RWPE2 (cell line): Measurements from ENCODE around the gene AHSP.
"Not testable (repeated sequence)": the region's sequence is repeated elsewhere in the genome, so short reads cannot be mapped to it uniquely, and the experiment has no call there.

ENCODE experiments used
- ATAC-seq: fragments of 200-7000 bp; cut with Tn5 transposase; 3 replicates; pipeline ENCODE4 v1.9.1; 2021; ENCODE audit warnings: low read depth
- DNase-seq: peaks from one replicate; pipeline ENCODE4 v3.0.0-alpha.2; 2020; ENCODE audit warnings: low spot score
- H3K27ac ChIP-seq: fragments of 450-650 bp; 2 replicates; pipeline ENCODE4 v1.5.1; 2017; ENCODE audit warnings: mild to moderate bottlenecking; ENCODE audit not compliant: poor library complexity, severe bottlenecking
- H3K27me3 ChIP-seq: fragments of 250-450 bp; sonication (Bioruptor Pico); 2 replicates; pipeline ENCODE4 v1.5.1; 2021; ENCODE audit warnings: mild to moderate bottlenecking, moderate library complexity; ENCODE audit not compliant: insufficient read depth, poor library complexity, severe bottlenecking
- H3K36me3 ChIP-seq: fragments of 250-450 bp; sonication (Bioruptor Pico); 2 replicates; pipeline ENCODE4 v1.5.1; 2020; ENCODE audit warnings: low read depth, mild to moderate bottlenecking, moderate library complexity
- H3K4me1 ChIP-seq: fragments of 250-450 bp; sonication (Bioruptor Pico); 2 replicates; pipeline ENCODE4 v1.5.1; 2021; ENCODE audit warnings: mild to moderate bottlenecking, moderate library complexity; ENCODE audit not compliant: insufficient read depth, poor library complexity, severe bottlenecking
- H3K4me3 ChIP-seq: fragments of 250-450 bp; sonication (Bioruptor Pico); 2 replicates; pipeline ENCODE4 v1.5.1; 2021; ENCODE audit warnings: mild to moderate bottlenecking, moderate library complexity; ENCODE audit not compliant: severe bottlenecking
- H3K9me3 ChIP-seq: fragments of 250-450 bp; sonication (Bioruptor Pico); 2 replicates; pipeline ENCODE4 v1.5.1; 2021; ENCODE audit warnings: mild to moderate bottlenecking, moderate library complexity; ENCODE audit not compliant: severe bottlenecking
- TF ChIP-seq, protein P1 (sequence below): fragments of 450-650 bp; IDR thresholded peaks from one replicate; pipeline ENCODE4 v1.5.1; 2017; ENCODE audit warnings: mild to moderate bottlenecking, moderate library complexity; ENCODE audit not compliant: poor library complexity, severe bottlenecking

Gene AHSP, protein sequence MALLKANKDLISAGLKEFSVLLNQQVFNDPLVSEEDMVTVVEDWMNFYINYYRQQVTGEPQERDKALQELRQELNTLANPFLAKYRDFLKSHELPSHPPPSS

DNA sequence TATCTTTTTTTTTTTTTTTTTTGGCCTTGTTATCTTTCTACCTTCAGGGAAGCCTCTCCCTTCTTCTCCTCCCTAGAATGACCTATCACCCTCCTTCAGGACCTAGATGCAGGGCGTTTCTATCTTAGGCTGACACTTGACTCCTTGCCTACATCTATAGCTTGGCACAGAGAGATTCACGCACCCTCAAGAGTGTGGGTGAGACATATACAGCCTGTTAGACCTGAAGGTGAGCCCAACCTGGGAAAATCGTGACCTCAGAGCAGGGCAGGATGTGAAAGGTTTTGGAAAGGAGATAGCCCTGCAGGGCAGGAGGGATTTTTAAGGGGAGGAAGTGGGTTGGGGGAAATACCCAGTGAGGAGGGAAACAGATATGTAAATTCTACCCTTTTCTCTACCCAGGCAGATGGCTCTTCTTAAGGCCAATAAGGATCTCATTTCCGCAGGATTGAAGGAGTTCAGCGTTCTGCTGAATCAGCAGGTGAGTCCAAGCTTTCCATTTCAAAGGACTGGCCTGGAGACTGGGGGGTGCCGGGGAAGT is at the start of gene AHSP:
Gene AHSP (plus strand): TSS at position 167 of the 541 bp plus-strand sequence. CDS start 240 bp downstream, at position 407.
- no peak within 1 kb of the TSS for H3K4me3 ChIP-seq
- peaks cover 20% of the 10 kb centered on the region for H3K27me3 ChIP-seq
- H3K4me1 ChIP-seq, result no peaks in the 10 kb centered on the region
- H3K27ac ChIP-seq, result no peak within 1 kb of the TSS
- no peaks in the 10 kb centered on the region for H3K9me3 ChIP-seq
- no peaks in the 10 kb centered on the region for H3K36me3 ChIP-seq
- DNase-seq (no peak), ATAC-seq (no peak)
- TF ChIP-seq, protein P1, sequence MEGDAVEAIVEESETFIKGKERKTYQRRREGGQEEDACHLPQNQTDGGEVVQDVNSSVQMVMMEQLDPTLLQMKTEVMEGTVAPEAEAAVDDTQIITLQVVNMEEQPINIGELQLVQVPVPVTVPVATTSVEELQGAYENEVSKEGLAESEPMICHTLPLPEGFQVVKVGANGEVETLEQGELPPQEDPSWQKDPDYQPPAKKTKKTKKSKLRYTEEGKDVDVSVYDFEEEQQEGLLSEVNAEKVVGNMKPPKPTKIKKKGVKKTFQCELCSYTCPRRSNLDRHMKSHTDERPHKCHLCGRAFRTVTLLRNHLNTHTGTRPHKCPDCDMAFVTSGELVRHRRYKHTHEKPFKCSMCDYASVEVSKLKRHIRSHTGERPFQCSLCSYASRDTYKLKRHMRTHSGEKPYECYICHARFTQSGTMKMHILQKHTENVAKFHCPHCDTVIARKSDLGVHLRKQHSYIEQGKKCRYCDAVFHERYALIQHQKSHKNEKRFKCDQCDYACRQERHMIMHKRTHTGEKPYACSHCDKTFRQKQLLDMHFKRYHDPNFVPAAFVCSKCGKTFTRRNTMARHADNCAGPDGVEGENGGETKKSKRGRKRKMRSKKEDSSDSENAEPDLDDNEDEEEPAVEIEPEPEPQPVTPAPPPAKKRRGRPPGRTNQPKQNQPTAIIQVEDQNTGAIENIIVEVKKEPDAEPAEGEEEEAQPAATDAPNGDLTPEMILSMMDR, result no peak

DNA sequence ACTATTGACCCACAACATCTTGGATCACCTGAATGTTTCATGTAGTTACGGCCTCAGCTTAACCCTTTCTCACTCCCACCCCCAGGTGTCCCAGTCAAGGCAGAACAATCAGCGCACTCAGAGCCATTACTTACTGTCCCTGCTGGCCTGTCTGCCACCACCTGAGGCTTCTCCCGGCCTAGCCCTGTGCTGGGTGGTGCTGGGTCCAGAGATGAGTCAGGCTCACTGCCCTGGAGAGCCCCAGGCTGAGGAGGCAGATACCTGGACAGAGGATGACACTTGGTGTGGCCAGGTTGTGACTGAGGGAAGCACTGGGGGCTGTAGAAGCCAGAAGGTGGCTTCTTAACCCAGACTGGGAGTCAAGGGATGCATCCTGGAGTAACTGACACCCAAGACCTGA is 48.7 kb upstream of the AHSP start:
- Histone ChIP-seq H3K27me3 (no peaks in the 10 kb centered on the region), H3K27ac (no peak overlapping the region), H3K4me1 (no peaks in the 10 kb centered on the region), H3K36me3 (peaks cover 38% of the 10 kb centered on the region), H3K9me3 (no peaks in the 10 kb centered on the region), H3K4me3 (no peak overlapping the region)
- ATAC-seq (peak; percentile 22; the same call in 2 of the 3 replicates), DNase-seq (no peak)
- TF ChIP-seq, protein P1, result no peak

DNA sequence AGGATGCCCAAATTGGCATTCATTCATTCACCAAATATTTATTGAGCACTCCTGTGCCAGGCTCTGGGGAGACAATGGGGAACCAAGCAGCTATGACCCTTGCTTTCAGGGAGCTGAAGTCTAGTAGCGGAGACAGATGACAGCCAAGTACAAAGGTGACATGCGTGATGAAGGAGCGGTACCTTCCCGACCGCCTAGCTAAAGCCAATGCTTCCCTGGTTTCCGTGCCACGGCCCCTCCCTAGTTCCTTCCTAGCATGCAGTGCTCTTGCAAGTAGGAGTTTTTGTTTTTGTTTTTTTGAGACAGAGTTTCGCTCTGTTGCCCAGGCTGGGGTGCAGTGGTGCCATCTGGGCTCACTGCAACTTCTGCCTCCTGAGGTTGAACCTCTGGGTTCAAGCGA is 47.9 kb upstream of the AHSP start:
- DNase-seq (no peak), ATAC-seq (no peak)
- TF ChIP-seq, protein P1, result no peak
- no peaks in the 10 kb centered on the region for H3K9me3 ChIP-seq
- H3K36me3 ChIP-seq, result peaks cover 30% of the 10 kb centered on the region
- H3K27ac ChIP-seq, result no peak overlapping the region
- no peak overlapping the region for H3K4me3 ChIP-seq
- H3K27me3 ChIP-seq, result no peaks in the 10 kb centered on the region
- no peaks in the 10 kb centered on the region for H3K4me1 ChIP-seq

DNA sequence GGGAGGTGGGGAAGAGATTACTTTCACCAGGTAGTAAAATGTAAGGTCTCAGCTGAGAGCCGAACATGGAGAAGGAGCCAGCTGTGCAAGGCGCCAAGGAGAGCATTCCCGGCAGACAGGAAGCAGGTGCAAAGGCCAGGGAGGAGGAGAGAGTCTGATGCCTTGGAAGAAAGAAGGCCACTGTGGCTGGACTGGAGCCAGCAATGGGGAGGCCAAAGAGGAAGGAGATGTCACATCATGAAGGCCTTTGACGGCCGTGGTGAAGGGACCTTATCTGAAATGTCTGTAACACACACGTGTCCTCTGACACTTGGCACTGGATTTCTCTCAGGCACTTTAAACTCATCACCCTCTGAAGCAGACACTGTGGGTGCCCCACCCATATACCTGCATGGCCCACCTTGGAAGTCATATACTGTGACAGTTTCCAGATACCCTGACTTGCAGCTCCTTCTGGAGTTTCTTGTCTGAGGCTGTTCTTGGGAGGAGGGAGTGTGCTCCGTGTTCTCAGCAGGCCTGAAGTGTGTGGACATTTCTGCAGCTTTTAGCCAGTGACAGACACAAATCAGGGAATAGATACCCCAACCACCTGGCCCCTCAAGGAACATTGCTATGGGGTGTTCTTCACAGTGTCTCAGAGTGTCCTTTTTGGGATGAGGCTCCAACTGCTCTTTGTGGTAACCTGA is 46.7 kb upstream of the AHSP start:
- DNase-seq, result no peak
- H3K4me1 ChIP-seq, result no peaks in the 10 kb centered on the region
- H3K9me3 ChIP-seq, result no peaks in the 10 kb centered on the region
- H3K27me3 ChIP-seq, result no peaks in the 10 kb centered on the region
- peaks cover 17% of the 10 kb centered on the region for H3K36me3 ChIP-seq
- ATAC-seq, result peak; percentile 3; the same call in 1 of the 3 replicates
- TF ChIP-seq, protein P1, result no peak
- no peak overlapping the region for H3K27ac ChIP-seq
- no peak overlapping the region for H3K4me3 ChIP-seq

DNA sequence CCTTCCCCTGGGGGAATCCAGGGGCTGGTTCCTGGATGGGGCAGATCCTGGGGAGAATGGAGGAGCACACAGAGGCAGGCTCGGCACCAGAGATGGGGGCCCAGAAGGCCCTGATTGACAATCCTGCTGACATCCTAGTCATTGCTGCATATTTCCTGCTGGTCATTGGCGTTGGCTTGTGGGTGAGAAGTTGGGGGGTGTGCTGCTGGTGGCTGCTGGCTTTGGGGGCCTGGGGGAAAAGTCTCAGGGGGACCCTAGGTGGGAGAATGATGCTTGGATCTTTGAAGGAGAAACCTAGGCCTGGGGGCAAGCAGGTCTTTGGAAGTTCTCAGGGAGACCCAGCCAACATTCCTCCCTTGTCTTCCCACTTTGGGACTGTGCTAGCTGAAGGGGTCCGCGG is 44.6 kb upstream of the AHSP start, which contains the start of gene SLC5A2:
Gene SLC5A2 (plus strand): TSS at position 43 of the 400 bp plus-strand sequence. CDS start 14 bp downstream, at position 57.
- H3K4me1 ChIP-seq, result no peaks in the 10 kb centered on the region
- no peaks in the 10 kb centered on the region for H3K27me3 ChIP-seq
- DNase-seq (no peak), ATAC-seq (no peak)
- no peak within 1 kb of the TSS for H3K4me3 ChIP-seq
- TF ChIP-seq, protein P1, result no peak
- no peaks in the 10 kb centered on the region for H3K9me3 ChIP-seq
- H3K27ac ChIP-seq, result no peak within 1 kb of the TSS
- peaks cover 2% of the 10 kb centered on the region for H3K36me3 ChIP-seq

DNA sequence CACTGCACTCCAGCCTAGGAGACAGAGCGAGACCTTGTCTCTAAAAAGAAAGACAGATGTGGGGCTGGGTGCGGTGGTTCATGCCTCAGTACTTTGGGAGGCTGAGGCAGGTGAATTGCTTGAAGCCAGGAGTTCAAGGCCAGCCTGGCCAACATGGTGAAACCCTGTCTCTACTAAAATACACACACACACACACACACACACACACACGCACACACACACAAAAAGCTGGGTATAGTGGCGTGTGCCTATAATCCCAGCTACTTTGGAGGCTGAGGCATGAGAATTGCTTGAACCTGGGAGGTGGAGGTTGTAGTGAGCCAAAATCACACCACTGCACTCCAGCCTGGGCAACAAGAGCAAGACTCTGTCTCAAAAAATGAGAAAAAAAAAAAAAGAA is 43.7 kb upstream of the AHSP start:
- not testable (repeated sequence) for H3K4me3 ChIP-seq, H3K27me3 ChIP-seq, DNase-seq, H3K4me1 ChIP-seq, ATAC-seq, H3K9me3 ChIP-seq, H3K27ac ChIP-seq, H3K36me3 ChIP-seq
